Measurements from ENCODE around the gene MRPL23.

MRPL23 gene

GRCh38 chr11:1946812-1947484 is at the start of gene MRPL23:
Gene MRPL23, plus strand, starts transcription at chr11:1947332. Its CDS starts 31 bp downstream, at chr11:1947363.
- no peak for DNase-seq (ENCODE audit: low spot score)

- no peak for DNase-seq (ENCODE audit: low spot score)
Observed at GRCh38 chr11:1899090-1899489, 48.0 kb upstream of the MRPL23 start.

GRCh38 chr11:1899686-1900085 is 47.4 kb upstream of the MRPL23 start:
- DNase-seq (ENCODE audit: low spot score) = no peak

GRCh38 chr11:1906181-1906580 is 41.0 kb upstream of the MRPL23 start:
- DNase-seq (ENCODE audit: low spot score) = no peak

- no peak for DNase-seq (ENCODE audit: low spot score)
Observed at GRCh38 chr11:1906611-1907423, 40.3 kb upstream of the MRPL23 start.

GRCh38 chr11:1908618-1909017 is 38.5 kb upstream of the MRPL23 start:
- no peak for DNase-seq (ENCODE audit: low spot score)

GRCh38 chr11:1909524-1909923 is 37.6 kb upstream of the MRPL23 start:
- DNase-seq (ENCODE audit: low spot score) = no peak

- no peak for DNase-seq (ENCODE audit: low spot score)
Observed at GRCh38 chr11:1912289-1912878, 34.7 kb upstream of the MRPL23 start.

GRCh38 chr11:1913271-1914060 is 33.7 kb upstream of the MRPL23 start:
- DNase-seq (ENCODE audit: low spot score) = no peak

- no peak for DNase-seq (ENCODE audit: low spot score)
Observed at GRCh38 chr11:1915795-1916131, 31.4 kb upstream of the MRPL23 start.

GRCh38 chr11:1916132-1916985 is 30.8 kb upstream of the MRPL23 start:
- no peak for DNase-seq (ENCODE audit: low spot score)

- no peak for DNase-seq (ENCODE audit: low spot score)
Observed at GRCh38 chr11:1916986-1917522, 30.1 kb upstream of the MRPL23 start.

GRCh38 chr11:1917523-1918435 is 29.4 kb upstream of the MRPL23 start:
- DNase-seq (ENCODE audit: low spot score) = no peak

GRCh38 chr11:1918436-1919315 is 28.5 kb upstream of the MRPL23 start:
- no peak for DNase-seq (ENCODE audit: low spot score)

GRCh38 chr11:1919391-1920127 is 27.6 kb upstream of the MRPL23 start, which contains the start of gene TNNT3:
Gene TNNT3, plus strand, starts transcription at chr11:1919703. Its CDS starts 3,172 bp downstream, at chr11:1922875.
- DNase-seq (ENCODE audit: low spot score) = no peak

- DNase-seq (ENCODE audit: low spot score) = no peak
Observed at GRCh38 chr11:1920128-1920908, 26.8 kb upstream of the MRPL23 start.

- no peak for DNase-seq (ENCODE audit: low spot score)
Observed at GRCh38 chr11:1920909-1921573, 26.1 kb upstream of the MRPL23 start.
